Breast epithelium (tissue), 3 donors: ENCODE data around the gene JAKMIP2.

ENCODE experiments used
- POLR2AphosphoS5 ChIP-seq, 3 donors: sonication (generic); formaldehyde crosslinking; IDR thresholded peaks; one replicate each; pipeline ENCODE4 v1.6.1; 2017; ENCODE audit warnings: antibody characterized with exemption in 3 of 3
- TF ChIP-seq, protein P1 (sequence below), 3 donors: fragments of 450-650 bp; IDR thresholded peaks; one replicate each; pipeline ENCODE4 v1.5.1; 2016 to 2017; ENCODE audit warnings: antibody characterized with exemption in 3 of 3, mild to moderate bottlenecking in 3 of 3, moderate library complexity in 3 of 3

DNA sequence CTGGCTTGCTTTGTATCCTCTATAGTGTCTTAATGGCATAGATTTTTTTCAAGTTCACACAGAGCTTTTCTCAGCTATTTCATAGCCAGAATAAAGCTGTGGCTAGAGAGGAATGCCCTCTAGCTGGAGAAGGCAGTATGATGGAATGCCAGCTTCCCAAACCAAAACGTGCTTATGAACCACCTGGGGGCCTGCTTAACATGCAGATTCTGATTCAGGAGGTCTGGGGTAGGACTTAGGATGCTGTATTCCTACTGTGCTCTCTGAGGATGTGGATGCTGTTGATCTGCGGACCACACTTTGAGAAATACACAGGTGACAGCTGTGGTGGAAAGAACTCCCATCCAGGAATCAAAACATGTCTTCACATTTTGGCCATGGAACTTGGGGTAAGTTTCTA lies 222.8 kb downstream of the JAKMIP2 start:
- TF ChIP-seq, protein P1, sequence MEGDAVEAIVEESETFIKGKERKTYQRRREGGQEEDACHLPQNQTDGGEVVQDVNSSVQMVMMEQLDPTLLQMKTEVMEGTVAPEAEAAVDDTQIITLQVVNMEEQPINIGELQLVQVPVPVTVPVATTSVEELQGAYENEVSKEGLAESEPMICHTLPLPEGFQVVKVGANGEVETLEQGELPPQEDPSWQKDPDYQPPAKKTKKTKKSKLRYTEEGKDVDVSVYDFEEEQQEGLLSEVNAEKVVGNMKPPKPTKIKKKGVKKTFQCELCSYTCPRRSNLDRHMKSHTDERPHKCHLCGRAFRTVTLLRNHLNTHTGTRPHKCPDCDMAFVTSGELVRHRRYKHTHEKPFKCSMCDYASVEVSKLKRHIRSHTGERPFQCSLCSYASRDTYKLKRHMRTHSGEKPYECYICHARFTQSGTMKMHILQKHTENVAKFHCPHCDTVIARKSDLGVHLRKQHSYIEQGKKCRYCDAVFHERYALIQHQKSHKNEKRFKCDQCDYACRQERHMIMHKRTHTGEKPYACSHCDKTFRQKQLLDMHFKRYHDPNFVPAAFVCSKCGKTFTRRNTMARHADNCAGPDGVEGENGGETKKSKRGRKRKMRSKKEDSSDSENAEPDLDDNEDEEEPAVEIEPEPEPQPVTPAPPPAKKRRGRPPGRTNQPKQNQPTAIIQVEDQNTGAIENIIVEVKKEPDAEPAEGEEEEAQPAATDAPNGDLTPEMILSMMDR (IDR thresholded peaks at IDR 0.05) = no peak
- no peak for TF ChIP-seq POLR2AphosphoS5 (IDR thresholded peaks at IDR 0.05)
